ENCODE results near the gene SKIC2.
"Not testable (repeated sequence)": the region's sequence is repeated elsewhere in the genome, so short reads cannot be mapped to it uniquely, and the experiment has no call there.

GRCh38 chr6:32007086-32007485 lies 48.1 kb downstream of the SKIC2 start:
- TF ChIP-seq CTCF (IDR thresholded peaks at IDR 0.05; ENCODE audit: low read length); EZH2 (IDR thresholded peaks at IDR 0.05; ENCODE audit: borderline replicate concordance, low read length): not testable (repeated sequence)
